Left colon (tissue), 2 donors: ENCODE results near the gene ASH1L. TPM values are rescaled to one million over a fixed set of nuclear protein-coding genes. Genes with fewer than 3 reads are reported as not detected.
A peak's percentile ranks its signal among the peaks of the same experiment; 100 is the strongest.
"Not testable (repeated sequence)": the region's sequence is repeated elsewhere in the genome, so short reads cannot be mapped to it uniquely, and the experiment has no call there.

Experiments
- ATAC-seq: fragments of 200-7000 bp; cut with Tn5 transposase; one replicate; pipeline ENCODE4 v1.9.1; 2020; ENCODE audit warnings: mild to moderate bottlenecking, moderate library complexity
- DNase-seq, 2 donors: peaks; one replicate each; pipeline ENCODE4 v3.0.0-alpha.2; 2020
- intact Hi-C, 2 donors: fragments of 100-400 bp; cut with DNase I in 1 of 2; cut with micrococcal nuclease in 1 of 2; formaldehyde crosslinking; loops; one replicate each; pipeline versions ENCODE4 v1.11.2 to v1.14.0; 2022; cut with DNase I, micrococcal nuclease
- long read RNA-seq: library from polyadenylated mRNA; unstranded; transcript quantifications from one replicate; pipeline ENCODE4 v2.0.0, GENCODE V29; 2021
- total RNA-seq, 2 donors: library from RNA; stranded (reverse); fragmentation: NEBNext Ultra II Directional; extraction: Animal tissue kit (Norgen Biotek cat#: 25700); gene quantifications; one replicate each; pipeline ENCODE4 v1.2.1, GENCODE V29; 2021
- donor health status: DM: no; HTN: no; CAD: no.
- donor health status: DM: yes; HTN: yes; CAD: no.

Gene ASH1L, protein sequence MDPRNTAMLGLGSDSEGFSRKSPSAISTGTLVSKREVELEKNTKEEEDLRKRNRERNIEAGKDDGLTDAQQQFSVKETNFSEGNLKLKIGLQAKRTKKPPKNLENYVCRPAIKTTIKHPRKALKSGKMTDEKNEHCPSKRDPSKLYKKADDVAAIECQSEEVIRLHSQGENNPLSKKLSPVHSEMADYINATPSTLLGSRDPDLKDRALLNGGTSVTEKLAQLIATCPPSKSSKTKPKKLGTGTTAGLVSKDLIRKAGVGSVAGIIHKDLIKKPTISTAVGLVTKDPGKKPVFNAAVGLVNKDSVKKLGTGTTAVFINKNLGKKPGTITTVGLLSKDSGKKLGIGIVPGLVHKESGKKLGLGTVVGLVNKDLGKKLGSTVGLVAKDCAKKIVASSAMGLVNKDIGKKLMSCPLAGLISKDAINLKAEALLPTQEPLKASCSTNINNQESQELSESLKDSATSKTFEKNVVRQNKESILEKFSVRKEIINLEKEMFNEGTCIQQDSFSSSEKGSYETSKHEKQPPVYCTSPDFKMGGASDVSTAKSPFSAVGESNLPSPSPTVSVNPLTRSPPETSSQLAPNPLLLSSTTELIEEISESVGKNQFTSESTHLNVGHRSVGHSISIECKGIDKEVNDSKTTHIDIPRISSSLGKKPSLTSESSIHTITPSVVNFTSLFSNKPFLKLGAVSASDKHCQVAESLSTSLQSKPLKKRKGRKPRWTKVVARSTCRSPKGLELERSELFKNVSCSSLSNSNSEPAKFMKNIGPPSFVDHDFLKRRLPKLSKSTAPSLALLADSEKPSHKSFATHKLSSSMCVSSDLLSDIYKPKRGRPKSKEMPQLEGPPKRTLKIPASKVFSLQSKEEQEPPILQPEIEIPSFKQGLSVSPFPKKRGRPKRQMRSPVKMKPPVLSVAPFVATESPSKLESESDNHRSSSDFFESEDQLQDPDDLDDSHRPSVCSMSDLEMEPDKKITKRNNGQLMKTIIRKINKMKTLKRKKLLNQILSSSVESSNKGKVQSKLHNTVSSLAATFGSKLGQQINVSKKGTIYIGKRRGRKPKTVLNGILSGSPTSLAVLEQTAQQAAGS (N-terminal part only)
- 10 to 100 TPM; 50.4 to 53.9 TPM for total RNA-seq
- long read RNA-seq, partial matches to known transcripts = 11 of 32 reads
- long read RNA-seq, other reads (novel, unspliced or antisense) = 21 of 32 reads

DNA sequence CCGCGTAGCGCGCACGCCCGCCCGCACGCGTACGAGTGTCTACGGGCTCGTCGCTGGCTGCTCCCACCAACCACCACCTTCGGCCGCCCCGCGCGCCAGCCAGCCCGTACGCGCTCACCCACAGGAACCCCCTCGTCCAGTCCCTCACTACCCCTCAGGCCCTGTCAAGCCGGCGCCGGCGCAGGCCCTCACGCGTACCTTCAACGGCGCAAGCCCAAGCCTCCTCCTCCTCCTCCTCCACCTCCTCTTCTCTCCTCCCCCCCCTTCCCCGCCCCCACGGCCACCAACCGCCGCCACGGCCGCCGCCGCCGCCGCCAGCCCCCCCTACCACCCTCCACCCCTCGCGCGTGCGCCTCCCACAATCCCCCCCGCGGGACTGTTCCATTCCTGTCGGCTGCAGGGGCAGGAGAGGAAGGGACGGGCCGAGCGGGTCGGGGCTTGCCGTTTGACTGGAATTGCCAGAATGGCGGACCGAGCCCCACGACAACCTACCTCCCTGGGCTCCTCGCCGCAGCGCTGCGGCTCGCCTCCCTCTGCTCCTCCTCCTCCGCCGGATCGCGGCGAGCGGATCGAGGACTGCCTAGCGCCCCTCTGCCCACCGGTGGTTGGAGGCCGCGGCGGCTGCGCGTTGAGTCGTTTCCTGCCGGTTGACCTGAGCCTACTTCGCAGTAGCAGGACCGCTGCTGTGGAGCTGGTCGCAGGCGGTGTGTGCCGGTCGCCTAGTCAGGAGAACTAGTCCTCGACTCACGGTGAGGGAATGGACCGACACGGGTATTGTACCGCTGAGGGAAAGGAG lies at the start of gene ASH1L:
TSS of gene ASH1L (minus strand) at position 223 of the 796 bp plus-strand sequence. CDS start 41,284 bp downstream, outside the sequence.
- peak; percentile 93 to 94 for DNase-seq
- ATAC-seq = peak; percentile 86
- intact Hi-C loops = loop anchor here in 1 of 2 donors (10.0 kb wide), 1 partner anchor 228 kb away; no protein-coding TSS in a partner anchor

DNA sequence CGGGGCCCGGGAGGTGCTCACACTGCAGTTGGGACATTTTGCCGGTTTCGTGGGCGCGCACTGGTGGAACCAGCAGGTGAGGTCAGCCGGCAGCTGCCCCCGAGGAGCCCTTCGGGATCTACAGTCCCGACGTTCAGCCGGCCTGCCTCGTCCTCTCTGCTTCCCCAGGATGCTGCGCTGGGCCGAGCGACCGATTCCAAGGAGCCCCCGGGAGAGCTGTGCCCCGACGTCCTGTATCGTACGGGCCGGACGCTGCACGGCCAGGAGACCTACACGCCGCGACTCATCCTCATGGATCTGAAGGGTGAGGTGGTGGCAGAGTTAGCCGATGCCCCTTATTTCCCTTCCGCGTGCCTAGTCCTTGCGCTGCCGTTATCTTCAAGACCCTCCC lies 47.6 kb upstream of the ASH1L start:
- DNase-seq, intact Hi-C loops: not testable (repeated sequence)
- peak; percentile 33 for ATAC-seq

DNA sequence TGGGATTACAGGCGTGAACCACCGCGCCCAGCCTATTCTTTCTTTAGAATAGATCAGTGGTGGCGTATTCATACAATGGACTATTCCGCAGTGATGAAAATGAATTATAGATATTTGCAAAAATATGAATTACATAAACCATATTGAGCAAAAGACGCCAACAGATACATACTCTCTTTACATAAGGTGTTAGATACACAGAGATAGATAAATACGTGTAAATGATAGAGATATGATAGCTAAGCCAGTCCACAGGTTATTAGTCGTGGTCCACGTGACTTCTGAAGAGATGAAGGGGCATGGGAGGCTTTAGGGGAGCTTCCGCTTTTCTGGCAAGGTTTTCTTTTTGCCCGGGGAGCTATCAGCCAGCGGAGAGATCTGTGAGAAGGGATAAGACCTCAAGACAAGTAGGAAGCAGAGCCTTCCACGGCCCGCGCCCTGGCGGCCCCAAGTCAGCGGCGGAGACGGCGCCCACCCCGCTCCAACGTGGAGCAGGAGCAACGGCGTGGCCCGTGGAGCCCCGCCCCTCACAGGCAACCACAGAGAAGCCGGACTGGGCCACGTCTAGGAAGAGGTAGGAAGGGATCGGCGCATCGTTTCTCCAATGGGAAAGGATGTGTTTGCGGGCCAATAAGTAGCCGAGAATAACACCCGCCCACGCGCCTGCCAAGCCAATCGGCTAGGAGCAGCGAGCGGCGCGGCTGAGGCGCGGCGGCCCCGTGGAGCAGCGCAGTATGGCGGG lies 47.1 kb upstream of the ASH1L start, which contains the start of gene MSTO1:
TSS of gene MSTO1 (plus strand) at position 704 of the 742 bp plus-strand sequence. CDS start at position 735, 31 bp downstream.
- peak; percentile 99 for ATAC-seq
- intact Hi-C loops = no loop called here
- peak; percentile 97 to 98 for DNase-seq

DNA sequence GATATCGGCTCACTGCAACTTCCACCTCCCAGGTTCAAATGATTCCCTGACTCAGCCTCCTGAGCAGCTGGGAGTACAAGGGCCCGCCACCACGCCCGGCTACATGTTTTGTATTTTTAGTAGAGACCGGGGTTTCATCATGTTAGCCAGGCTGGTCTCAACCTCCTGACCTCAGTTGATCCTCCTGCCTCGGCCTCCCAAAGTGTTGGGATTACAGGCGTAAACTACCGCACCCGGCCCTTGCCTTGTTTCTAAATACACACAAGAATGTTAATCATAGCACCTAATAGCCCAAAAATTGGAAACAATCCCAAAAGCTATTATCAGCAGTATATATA lies 46.3 kb upstream of the ASH1L start:
- intact Hi-C loops = no loop called here
- ATAC-seq (no peak), DNase-seq (no peak)

DNA sequence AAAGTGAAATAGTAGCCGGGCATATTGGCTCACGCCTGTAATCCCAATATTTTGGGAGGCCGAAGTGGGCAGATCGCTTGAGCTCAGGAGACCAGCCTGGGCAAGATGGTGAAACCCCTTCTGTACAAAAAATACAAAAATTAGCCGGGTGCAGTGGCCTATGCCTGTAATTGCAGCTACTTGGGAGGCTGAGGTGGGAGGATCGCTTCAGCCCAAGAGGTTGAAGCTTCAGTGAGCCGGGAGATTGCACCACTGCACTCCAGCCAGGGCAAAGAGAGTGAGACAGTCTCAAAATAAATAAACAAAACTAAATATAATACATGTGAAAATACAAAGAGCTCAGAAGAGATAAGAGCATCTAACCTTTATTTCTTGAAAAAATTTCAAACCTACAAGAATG lies 45.1 kb upstream of the ASH1L start:
- DNase-seq = no peak

DNA sequence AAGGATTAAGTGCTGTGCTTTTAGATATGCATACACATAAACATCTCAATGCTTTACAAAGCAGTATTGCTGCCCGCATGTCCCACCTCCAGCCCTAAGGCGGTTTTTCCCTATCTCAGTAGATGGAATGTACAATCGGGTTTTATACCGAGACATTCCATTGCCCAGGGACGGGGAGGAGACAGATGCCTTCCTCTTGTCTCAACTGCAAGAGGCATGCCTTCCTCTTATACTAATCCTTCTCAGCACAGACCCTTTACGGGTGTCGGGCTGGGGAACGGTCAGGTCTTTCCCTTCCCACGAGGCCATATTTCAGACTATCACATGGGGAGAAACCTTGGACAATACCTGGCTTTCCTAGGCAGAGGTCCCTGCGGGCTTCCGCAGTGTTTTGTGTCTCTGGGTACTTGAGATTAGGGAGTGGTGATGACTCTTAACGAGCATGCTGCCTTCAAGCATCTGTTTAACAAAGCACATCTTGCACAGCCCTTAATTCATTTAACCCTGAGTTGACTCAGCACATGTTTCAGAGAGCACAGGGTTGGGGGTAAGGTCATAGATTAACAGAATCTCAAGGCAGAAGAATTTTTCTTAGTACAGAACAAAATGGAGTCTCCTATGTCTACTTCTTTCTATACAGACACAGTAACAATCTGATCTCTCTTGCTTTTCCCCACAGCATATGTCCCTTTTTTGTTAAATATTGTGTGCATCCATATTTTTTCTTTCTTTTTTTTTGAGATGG lies 37.4 kb upstream of the ASH1L start:
- intact Hi-C loops, DNase-seq, ATAC-seq: not testable (repeated sequence)

More for the DNA sequence above, 45.1 kb upstream of the ASH1L start:
- intact Hi-C loops = no loop called here
- ATAC-seq = no peak

DNA sequence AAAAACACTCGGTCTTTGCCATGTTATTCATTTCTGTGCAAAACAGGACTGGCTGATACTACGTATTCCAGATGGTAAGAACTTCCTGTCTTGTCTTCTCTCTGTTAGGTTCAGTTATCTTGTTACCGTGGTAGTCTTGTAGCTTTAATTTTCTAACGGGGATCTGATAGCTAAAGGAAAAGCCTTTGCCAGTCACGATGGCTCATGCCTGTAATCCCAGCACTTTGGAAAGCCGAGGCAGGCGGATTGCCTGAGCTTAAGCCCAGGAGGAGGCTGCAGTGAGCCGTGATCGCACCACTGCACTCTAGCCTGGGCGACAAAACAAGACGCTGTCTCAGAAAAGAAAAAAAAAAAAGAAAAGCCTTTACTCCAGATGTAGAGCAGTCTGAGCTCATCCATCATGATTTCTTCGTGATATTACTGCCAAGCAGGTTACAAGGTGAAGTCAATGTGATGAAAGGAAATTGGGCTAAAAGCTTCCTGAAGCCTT lies 36.3 kb upstream of the ASH1L start:
- ATAC-seq = no peak
- intact Hi-C loops = no loop called here

DNA sequence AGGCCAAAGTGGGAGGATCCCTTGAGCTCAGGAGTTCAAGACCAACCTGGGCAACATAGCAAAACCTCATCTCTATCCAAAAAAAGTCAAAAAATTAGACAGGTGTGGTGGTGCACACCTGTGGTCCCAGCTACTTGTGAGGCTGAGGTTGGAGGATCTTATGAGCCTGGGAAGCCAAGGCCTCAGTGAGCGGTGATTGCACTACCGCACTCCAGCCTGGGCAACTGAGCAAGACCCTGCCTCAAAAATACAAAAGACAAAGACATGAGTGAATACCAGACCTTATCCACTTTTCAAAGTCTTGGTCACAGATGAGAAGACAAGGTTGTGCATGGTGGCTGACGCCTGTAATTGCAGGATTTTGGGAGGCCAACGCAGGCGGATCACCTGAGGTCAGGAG lies 34.3 kb upstream of the ASH1L start:
- ATAC-seq (no peak), DNase-seq (no peak)
- intact Hi-C loops = no loop called here

More for the DNA sequence above, 36.3 kb upstream of the ASH1L start:
- DNase-seq = no peak

DNA sequence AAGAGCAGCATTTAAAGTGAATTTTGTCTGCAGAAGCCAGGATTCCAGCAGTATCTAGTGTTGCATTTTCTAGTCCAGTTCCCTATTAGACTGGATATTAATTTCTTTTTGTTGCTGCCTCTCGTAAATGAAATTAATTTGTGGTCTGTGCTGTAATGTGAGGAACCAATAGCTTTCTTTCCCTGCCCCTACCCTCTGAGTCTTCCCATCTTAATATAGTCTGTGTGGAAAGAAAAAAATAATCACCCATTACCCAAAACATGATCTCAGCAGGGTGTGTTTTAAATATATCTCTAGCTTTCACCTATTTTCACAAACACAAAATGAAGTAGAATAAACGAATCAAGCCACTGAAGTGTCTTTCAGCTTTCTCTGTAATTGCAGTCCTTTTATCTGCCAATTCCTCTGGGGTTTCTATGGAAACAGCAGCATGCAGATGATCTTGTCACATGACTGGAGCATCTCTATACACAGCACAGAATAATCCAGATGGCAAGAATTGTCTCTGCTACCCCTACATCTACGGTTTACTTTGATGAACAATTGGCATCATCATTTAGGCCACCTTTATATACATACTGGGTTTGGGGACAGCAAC lies 33.4 kb upstream of the ASH1L start:
- ATAC-seq, DNase-seq, intact Hi-C loops: not testable (repeated sequence)

DNA sequence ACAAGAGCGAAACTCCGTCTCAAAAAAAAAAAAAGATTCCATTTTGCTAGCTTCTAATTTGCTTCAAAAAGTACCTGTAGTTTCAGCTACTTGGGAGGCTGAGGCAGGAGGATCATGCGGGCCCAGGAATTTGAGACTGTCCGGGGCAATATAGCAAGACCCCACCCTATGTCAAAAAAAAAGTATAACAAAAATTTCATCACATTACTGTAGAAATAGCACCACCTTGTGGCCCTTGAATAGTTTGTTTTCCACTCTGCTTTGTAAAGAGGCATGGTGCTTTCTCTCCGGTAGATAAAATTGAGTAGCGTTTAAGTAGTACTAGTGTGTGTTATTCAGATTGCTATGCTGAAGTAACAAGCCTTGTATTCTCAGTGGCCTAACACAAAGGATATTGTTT lies 29.2 kb upstream of the ASH1L start:
- intact Hi-C loops = no loop called here
- ATAC-seq (peak; percentile 75), DNase-seq (no peak)

DNA sequence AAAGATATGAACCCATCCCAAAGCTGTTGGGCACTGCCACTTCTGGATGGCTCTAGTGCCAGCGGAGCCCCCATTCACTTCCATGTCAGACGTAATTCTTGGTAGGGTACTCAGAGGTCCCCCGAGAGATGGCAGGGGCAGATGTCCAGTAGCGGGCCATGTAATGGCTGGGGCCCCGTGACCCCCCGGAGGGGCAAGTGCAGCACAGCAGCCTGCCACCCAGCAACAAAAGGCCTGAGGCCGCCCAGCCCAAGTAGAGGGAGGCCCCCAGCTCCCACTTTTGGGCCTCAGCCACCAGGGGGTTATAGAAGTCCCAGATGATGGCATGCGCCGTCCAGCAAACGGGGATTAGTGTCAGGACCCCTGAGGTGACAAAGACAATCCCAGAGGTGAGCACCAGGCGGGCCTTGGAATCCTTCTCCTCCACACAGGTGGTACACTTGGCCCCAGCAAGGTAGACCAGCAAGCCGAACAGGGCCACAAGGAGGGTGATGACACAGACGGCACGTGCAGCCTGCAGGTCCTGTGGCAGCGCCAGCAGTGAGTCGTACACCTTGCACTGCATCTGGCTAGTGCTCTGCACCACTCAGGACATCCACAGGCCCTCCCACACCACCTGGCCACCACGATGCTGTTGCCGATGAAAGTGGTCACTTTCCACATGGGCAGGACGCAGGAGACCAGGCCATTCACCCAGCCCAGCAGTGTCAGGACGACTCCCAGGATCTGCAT lies 28.1 kb upstream of the ASH1L start:
- intact Hi-C loops = not testable (repeated sequence)

DNA sequence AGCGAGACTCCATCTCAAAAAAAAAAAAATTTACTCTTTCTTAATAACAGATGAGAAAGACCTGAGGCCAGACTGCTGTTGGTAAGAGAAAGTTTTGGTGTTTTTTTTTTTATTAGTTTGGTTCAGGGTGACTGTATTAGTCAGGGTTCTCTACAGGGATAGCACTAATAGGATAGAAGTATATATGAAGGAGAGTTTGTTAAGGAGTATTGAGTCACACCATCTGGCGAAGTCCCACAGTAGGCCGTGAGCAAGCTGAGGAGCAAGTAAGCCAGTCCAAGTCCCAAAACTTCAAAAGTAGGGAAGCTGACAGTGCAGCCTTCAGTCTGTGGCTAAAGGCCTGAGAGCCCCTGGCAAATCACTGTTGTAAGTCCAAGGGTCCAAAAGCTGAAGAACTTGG lies 26.7 kb upstream of the ASH1L start:
- intact Hi-C loops, ATAC-seq, DNase-seq: not testable (repeated sequence)

More for the DNA sequence above, 28.1 kb upstream of the ASH1L start:
- ATAC-seq, DNase-seq: not testable (repeated sequence)

DNA sequence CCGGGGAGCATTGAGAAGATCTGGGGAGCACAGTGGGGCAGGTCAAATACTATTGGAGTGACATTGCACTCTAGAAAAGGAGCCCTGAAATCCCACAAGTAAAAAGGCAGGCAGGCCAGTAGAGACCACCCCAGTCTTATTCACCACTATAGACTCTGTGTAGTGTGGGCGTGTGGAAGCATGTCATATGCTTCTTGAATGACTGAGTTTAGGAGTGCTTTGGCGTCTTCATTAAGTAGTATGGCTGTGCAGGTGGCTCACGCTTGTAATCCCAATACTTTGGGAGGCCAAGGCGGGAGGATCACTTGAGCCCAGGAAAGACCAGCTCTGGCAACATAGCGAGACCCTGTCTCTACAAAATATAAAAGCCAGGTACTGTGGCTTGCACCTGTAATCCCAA lies 21.2 kb upstream of the ASH1L start:
- DNase-seq, intact Hi-C loops, ATAC-seq: not testable (repeated sequence)

DNA sequence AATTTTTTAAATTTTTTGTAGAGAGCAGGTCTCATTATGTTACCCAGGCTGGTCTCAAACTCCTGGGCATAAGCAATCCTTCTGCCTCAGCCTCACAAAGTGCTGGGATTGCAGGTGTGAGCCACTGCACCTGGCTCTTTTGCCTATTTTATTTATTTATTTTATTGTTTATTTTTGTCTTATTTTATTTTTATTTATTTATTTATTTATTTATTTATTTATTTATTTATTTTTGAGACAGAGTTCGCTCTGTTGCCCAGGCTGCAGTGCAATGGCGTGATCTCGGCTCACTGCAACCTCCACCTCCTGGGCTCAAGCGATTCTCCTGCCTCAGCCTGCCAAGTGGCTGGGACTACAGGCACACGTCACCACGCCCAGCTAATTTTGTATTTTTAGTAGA lies 13.0 kb upstream of the ASH1L start:
- ATAC-seq, DNase-seq, intact Hi-C loops: not testable (repeated sequence)

DNA sequence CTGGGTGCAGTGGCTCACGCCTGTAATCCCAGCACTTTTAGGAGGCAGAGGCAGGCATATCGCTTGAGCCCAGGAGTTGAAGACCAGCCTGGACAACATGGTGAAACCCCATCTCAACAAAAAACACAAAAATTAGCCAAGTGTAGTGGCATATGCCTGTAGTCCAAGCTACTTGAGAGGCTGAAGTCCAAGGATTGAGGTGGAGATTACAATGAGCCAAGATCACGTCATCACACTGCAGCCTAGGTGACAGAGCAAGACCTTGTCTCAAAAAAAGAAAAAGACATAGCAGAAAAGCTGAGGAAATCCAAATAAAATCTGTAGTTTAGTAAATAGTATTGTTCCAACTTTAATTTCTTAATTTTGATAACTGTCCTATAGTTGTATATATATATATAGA lies 11.5 kb upstream of the ASH1L start:
- DNase-seq = no peak
- intact Hi-C loops = no loop called here
- no peak for ATAC-seq

DNA sequence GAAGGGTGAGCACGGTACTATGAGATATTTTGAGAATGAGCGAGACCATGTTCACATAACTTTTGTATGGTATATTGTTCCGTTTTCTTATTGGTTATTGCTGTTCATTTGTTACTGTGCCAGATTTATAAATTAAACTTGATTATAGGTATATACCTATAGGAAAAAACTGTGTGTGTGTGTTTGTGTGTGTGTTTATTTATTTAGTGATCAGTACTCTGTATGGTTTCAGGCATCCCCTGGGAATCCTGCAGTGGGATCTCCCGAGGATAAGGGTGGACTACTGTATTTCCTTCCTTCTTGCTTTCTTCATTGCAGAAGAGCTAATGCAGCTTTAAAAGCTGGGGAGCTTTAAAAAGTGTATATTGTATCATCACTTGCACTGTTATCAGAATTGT lies 8.0 kb upstream of the ASH1L start:
- no peak for DNase-seq
- ATAC-seq = no peak
- intact Hi-C loops = no loop called here
